HL-60 (cell line): Measurements from ENCODE around the gene KLK1.

ENCODE experiments used
- GABPA ChIP-seq: IDR thresholded peaks from 2 replicates; pipeline ENCODE4 v1.6.1; 2012; ENCODE audit warnings: low read depth
- POLR2AphosphoS5 ChIP-seq: IDR thresholded peaks from 2 replicates; pipeline ENCODE4 v1.6.1; 2012; ENCODE audit warnings: low read depth
- TF ChIP-seq, protein P1 (sequence below): IDR thresholded peaks from one replicate; pipeline ENCODE4 v1.5.1; 2011; ENCODE audit warnings: low read length, control low read depth, inconsistent platforms; ENCODE audit not compliant: insufficient read depth
- TF ChIP-seq, protein P2 (sequence below): IDR thresholded peaks from 2 replicates; pipeline ENCODE4 v1.6.1; 2012; ENCODE audit warnings: low read depth; ENCODE audit not compliant: insufficient replicate concordance

DNA sequence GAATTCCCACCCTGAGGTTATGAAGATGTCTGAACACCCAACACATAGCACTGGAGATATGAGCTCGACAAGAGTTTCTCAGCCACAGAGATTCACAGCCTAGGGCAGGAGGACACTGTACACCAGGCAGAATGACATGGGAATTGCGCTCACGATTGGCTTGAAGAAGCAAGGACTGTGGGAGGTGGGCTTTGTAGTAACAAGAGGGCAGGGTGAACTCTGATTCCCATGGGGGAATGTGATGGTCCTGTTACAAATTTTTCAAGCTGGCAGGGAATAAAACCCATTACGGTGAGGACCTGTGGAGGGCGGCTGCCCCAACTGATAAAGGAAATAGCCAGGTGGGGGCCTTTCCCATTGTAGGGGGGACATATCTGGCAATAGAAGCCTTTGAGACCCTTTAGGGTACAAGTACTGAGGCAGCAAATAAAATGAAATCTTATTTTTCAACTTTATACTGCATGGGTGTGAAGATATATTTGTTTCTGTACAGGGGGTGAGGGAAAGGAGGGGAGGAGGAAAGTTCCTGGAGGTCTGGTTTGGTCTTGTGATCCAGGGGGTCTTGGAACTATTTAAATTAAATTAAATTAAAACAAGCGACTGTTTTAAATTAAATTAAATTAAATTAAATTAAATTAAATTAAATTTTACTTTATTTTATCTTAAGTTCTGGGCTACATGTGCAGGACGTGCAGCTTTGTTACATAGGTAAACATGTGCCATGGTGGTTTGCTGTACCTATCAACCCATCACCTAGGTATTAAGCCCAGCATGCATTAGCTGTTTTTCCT is 38.1 kb upstream of the KLK1 start:
- TF ChIP-seq, protein P1, sequence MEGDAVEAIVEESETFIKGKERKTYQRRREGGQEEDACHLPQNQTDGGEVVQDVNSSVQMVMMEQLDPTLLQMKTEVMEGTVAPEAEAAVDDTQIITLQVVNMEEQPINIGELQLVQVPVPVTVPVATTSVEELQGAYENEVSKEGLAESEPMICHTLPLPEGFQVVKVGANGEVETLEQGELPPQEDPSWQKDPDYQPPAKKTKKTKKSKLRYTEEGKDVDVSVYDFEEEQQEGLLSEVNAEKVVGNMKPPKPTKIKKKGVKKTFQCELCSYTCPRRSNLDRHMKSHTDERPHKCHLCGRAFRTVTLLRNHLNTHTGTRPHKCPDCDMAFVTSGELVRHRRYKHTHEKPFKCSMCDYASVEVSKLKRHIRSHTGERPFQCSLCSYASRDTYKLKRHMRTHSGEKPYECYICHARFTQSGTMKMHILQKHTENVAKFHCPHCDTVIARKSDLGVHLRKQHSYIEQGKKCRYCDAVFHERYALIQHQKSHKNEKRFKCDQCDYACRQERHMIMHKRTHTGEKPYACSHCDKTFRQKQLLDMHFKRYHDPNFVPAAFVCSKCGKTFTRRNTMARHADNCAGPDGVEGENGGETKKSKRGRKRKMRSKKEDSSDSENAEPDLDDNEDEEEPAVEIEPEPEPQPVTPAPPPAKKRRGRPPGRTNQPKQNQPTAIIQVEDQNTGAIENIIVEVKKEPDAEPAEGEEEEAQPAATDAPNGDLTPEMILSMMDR = no peak
- no peak for TF ChIP-seq GABPA
- no peak for TF ChIP-seq POLR2AphosphoS5
- TF ChIP-seq, protein P2, sequence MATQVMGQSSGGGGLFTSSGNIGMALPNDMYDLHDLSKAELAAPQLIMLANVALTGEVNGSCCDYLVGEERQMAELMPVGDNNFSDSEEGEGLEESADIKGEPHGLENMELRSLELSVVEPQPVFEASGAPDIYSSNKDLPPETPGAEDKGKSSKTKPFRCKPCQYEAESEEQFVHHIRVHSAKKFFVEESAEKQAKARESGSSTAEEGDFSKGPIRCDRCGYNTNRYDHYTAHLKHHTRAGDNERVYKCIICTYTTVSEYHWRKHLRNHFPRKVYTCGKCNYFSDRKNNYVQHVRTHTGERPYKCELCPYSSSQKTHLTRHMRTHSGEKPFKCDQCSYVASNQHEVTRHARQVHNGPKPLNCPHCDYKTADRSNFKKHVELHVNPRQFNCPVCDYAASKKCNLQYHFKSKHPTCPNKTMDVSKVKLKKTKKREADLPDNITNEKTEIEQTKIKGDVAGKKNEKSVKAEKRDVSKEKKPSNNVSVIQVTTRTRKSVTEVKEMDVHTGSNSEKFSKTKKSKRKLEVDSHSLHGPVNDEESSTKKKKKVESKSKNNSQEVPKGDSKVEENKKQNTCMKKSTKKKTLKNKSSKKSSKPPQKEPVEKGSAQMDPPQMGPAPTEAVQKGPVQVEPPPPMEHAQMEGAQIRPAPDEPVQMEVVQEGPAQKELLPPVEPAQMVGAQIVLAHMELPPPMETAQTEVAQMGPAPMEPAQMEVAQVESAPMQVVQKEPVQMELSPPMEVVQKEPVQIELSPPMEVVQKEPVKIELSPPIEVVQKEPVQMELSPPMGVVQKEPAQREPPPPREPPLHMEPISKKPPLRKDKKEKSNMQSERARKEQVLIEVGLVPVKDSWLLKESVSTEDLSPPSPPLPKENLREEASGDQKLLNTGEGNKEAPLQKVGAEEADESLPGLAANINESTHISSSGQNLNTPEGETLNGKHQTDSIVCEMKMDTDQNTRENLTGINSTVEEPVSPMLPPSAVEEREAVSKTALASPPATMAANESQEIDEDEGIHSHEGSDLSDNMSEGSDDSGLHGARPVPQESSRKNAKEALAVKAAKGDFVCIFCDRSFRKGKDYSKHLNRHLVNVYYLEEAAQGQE = no peak
